Measurements from ENCODE around the gene IGSF9B.

The IGSF9B gene

DNA sequence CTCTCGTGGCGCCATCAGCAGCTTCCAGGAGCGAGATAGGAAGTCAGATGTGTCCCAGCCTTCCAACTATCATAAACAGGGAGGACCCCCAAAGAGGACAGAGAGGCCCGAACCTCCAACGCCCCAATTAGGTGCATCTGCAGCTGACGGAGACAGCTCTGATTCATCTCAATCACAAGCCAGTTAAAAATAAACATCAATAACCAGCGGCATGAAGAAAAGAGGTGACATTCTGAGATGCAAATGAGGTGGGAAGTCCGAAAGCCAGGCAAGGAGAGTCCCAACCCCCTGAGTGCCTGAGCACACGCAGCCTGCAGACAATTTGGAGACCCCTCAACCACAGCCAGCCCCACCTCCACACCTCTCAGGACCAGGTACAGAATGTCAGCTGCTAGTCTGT, 28.1 kb upstream of the IGSF9B start:
- DNase-seq: no peak

DNA sequence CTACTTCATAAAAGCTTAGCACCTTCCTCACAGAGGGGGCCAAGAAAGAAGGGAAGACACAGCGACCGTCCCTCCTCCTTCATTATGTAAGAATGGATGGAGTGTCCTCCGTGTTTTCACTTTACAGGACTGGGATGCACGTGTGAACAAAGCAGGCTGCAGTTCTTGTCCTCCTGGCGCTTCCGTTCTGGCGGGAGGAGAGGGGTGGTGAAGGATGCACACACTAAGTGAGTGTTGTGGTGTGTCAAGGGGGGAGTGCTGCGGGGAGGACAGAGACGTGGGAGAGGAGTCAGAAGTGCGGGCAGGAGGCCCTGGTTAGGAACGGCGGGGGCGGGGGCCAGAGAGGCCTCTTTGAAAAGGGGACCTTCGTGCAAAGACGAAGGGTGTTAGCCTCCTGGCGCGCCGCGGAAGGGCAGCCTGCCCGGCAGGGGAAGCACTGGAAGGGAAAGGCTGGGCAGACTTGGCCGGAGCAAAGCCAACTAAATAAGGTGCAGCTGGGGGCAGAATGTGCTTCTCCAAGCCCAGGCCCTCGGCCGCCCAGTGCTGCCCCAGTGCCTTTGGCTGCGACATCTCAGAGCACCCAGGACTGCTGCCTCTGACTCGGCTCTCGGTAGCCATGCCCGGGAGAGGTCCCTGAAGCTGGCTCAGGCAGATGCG, 27.0 kb upstream of the IGSF9B start:
- DNase-seq: no peak

DNA sequence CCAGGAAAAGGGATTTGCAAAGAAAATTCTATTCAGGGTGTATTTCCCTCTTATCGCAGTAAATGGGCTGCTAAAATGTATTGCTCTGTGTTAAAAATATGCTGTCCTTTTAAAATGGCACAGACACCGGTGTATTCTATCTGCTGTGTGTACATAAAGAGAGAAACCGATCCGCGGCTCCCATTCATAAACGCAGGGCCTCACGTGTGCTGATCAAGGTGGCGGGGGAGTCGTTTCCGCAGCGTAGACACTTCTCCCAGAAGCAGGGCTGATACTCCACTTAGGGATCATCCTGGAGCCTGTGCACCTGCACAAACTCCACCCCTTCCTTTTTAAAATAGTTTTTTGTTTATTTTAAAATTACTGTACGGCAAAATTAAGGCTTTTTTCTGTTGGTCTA, 26.1 kb upstream of the IGSF9B start:
- no peak for DNase-seq

DNA sequence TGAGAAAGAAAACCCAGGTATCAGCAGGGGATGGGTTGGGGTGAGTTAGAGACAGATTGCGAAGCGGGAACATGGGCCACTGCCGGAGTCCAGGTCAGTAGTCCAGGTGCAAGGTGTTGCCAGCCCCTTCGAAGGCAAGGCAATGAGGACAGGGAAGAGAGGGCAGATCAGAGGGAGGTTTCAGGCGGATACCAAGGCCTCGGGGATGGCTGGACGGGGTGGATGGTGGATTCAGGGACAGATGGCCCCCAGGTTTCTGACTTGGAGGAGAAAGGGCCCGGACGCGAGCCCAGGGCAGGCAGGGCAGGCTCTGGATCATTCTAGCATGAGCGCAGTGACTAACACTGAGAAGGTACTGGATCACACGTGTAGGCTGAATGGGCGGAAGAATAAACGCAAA, 25.4 kb upstream of the IGSF9B start:
- DNase-seq: no peak

DNA sequence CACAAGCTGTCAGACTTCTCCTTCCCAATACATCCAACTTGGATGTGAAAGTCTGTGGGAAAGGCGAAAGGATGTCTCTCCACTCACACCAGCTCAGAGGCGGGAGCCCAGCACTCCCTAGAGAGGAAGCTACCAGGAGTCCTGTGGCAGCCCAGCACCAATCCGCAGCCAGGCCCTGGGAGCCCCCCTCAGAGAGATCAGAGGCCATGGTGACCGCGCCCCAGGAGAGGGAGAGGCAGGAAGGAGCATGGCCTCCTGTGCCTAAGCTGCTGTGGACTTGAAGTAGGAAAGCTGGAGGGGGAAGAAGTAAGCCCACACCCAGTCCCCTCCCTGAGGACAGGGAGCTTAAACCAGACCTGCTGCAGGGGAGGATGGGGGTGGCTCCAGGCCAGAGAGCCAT, 24.4 kb upstream of the IGSF9B start:
- DNase-seq: no peak

DNA sequence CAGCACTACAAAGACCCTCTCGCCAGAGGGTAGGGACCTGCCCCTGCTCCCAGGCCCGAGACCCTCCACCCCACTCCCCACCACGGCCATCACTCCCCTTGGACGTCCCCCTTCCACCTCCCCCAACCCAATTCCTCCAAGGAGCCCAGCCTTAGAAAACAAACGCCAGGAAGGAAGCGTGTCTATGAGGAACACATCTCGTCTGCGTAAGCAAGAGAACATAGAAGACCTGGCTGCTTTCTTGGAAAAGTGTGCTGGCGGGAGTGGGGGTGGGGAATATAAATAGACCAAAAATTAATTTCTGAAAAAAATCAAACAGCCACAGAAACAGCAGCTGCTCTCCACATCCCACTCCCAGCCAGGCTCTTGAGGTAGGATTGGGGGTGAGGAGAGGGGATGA, 23.9 kb upstream of the IGSF9B start:
- no peak for DNase-seq

DNA sequence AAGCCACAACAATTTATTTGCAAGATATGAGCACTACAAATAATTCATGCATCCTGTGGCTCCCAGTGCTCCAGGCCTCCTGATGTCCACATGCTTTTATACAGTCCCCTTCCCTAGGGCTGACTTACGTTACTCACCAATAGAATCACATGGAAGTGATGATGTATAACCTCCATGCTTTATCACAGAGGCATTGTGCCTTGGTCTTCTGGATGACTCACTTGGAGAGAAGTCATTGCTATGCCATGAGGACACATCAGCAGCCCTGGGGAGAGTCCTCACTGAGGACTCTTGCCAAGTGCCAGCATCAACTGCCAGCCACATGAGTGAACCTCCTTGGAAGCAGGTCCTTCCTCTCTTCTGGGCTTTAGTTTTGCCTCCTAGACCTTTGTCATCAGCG, 22.0 kb upstream of the IGSF9B start:
- no peak for DNase-seq

DNA sequence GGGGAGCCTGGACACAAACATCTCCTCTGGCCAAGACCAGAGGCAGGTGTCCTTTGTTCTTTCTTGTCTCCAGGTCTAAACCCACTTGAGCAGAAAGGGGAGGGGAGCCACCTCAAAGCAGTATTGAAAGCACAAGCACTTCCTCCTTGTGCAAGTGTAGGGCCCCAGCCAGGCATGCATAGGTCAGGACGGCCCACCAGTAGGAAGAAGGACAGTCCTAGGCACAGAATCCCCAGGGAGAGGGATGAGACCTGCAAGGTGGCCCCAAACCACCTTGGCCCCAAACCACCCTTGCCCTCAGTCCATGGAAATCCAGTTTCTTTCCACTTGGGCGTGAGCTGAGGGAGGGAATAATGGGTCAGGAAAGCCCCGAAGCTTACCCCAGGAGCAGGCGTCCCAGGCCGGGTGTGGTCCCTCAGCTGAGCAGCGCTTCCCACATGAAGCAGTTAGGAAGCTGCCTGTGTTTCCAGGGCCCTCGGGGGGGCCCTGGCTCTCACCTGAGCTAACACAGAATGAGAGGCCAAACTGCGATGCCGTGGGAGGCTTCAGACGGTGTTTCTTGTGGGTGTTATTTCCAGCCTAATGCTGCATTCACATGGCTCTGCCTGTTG, 20.4 kb upstream of the IGSF9B start:
- DNase-seq: no peak

DNA sequence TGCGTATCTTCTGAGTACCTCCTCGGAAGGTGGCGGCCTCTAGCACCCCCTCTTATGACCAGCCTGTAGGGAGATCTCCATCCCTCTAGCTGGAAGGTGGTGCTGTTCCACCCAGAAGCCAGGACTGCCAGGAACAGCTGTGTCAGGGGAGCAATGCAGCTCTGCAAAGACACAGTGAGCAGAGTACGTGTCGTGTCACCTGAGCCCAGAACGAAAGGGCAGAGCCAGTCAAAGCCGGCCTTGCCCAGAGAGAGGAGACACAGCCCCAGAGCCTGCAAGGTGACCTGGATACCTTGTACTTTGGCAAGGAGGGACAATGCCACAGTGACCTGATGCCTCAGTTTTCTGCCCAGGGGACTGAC, 18.7 kb upstream of the IGSF9B start:
- DNase-seq: no peak

DNA sequence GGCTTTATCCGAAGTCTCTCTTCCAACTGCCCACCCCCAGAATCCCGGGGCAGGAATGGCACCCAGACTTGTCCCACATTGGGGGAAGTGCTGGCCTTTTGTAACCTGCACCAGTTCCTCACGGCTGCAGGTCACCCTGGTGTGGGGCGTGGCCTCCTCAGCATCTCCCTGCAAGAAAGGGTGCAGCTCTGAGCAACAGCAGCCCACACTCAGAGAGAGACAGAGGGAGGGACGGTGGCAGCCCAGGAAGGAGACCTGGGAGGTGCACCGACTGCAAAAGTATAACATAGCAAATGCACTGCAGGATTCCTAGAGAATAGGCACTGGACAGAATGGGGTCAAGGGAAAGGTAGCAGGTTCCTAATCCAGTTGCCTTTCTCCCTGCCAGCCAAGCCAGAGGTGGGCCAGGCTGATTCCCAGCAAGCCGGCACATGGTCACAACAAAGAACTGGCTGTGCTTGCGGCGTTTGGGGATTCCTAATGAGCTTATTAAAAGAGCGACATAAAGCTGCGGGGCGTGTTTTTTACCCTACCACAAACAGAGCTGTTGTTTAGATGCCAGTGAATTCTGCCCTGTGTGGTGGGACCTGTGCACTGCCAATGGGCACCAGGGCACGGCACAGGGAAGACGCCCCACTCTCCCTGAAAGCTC, 18.2 kb upstream of the IGSF9B start:
- DNase-seq: no peak

DNA sequence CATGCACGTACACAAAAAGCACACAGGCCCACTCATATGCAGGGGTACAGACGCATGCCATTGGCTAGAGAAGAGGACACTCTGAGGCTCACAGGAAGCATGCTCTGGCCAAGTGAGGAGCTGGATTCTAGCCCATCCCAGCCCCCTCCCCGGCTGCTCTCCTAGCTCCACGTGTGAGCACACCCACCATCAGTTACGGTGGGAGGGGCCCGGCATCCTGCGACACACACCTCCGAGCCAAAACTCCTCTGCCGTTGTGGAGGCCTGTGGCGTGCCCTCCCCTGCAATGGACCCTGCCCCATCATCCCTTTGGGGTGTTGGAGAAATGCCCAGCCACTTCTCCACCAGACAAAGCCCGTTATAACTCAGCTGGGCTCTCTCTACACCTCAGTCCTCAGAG, 15.1 kb upstream of the IGSF9B start:
- DNase-seq: no peak

DNA sequence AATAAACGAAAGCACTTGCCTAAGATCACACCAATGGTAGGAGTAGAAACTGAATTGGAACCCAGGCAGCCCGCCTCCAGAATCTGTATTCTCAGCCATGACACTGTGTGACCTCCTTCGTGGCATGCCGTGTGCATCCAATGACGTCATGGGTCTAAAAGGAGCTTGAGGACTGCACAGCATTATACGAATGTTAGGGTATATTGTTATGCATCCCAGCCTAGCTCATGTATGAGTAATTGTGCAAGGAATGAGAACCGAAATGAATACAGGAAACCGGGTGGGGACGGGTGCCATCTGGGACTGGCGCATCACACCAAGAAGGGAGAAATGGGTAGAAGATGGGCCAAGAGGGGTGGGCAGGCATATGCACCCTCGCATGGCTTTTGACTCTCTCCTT, 12.3 kb upstream of the IGSF9B start:
- DNase-seq: no peak

DNA sequence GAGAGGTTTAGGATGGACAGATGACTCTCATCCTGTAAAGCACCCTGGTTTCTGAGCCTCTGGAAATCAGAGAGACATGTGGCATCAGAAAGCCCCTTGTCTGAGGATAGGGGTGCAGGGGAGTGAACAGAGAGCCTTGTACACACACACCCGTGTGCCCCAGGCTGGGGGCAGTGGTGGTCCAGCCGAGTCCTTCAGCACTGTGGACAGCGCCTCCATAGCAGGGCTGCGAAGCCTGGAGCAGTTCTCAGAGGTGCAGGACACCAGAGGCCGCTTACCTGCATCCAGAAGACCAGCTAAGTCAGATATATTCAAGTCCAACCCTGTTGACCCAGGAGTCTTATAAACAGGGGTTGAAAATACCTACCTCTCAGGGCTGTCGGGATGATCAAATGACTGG, 11.5 kb upstream of the IGSF9B start:
- DNase-seq: no peak

DNA sequence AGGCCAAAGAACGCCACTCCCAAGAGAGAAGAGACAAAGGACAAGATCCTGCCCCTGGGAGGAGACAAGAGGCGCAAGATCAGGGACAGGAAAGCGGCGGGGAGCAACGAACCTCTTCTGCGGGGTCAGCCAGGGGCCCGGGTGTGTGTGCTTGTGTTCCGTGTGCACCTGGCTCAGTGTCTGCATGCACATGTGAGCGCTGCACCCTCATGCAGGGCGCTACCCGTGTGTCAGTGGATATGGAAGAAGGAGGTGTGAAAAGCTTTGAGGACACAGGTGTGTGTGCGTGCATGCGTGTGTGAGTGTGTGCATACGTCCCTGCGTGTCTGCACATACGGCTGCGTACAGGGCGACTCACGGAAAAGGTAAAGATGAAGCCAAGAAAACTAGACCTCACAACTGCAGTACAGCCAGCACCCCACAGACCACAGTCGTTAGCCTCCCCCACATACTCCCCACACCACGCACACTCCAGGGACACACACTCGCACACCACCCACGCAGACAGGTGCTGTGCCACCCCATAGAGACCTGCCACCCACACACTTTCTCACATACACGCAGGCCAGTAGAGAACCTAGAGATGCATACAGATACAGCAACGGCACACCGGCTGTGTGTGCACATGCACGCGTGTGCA, 11.0 kb upstream of the IGSF9B start:
- no peak for DNase-seq

DNA sequence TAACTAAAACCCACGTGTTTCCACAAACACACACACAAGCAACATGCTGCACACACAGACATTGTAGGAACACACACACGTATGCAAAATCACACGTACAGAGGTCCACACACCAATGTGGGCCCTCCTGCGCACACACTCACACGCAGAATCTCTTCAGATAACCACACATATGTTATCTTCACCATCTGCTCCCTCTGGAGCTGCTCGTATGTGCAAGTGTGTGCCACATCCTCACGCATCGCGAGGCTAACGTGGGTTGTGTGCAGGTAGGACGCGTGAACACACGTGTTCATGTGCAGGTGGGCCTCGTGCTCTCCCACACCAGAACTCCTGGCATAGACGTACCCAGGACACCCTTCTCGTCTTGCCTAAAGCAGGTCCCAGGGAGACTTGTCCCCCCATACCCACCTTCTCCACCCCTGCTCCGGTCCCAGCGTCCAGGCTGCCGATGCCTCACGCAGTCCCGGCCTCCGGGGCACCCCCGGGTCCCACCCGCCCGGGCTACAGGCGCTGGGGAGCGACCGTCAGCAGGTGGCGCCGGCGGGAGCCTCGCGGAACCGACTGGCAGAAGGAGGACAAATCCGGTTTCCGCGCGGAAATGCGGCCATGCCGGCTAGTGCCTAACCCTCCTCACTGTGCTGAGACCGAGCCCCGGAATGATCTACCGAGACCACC, 10.3 kb upstream of the IGSF9B start:
- DNase-seq: peak; percentile 78

DNA sequence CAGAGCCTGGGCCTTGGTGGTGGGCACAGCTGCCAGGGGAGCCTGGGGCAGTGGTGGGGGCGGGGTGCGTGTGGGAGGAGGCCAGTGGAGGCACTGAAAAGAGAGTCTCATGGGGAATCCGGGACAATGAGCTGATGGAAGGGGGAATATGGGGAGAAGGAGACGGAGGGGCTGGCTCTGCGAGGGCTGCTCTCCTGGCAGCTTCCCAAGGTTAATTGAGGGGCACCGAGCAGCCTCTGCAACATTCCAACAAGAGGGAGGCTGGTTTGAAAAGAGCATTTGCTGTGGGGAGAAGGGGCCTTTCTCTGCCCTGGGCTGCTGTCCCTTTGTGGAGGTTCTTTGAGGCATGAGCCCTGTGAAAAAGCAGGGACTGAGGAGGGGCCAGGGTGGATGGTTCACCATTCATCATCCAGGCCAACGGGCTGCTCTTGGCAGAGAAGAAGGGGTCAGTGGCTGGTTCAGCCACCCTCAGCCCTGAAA, 9.4 kb upstream of the IGSF9B start:
- no peak for DNase-seq

DNA sequence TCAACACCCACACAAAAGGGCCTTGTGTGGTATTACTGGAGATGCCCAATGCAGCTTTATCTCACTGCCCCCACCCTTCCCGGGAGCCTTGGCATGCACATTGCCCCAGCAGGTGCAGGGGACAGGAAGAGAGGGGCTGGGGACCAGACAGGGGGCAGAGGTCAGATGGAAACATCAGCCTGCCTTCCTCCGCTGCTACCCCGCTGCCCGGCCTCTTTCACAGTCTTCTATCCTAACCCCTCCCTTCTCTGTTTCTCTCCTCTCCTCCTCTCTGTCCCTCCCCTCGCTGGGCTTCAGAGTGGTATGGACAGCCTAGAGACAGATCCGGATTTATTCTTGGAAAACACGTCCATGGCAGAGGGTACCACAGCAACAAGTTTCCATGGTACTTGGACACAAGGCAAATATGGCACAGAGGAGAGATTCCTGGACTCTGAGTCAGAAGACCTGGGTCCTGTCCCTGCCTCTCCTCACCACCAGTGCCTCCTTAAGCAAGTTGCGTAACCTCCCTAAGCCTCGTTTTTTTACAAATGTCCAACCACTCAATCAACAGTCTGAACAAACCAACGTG, 8.3 kb upstream of the IGSF9B start:
- no peak for DNase-seq

DNA sequence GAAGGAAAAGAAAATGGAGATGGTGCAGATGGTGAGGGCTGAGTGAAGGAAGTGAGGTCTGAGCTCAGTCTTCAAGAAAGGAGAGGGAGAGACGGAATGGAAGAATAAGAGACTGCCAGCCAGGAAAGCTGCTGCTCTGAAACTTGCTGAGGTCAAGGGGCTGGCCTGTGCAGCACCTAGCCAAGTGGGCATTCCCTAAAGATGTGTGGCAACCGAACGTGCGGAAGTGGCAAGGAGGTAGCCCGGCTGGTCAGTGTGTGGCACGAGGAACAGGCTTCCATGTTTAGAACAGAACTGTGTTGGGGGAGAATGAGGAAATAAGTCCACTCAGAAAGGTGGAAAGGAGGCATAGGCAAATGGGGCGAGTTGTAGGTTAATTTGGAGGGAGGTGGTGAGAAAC, 7.6 kb upstream of the IGSF9B start:
- DNase-seq: no peak

DNA sequence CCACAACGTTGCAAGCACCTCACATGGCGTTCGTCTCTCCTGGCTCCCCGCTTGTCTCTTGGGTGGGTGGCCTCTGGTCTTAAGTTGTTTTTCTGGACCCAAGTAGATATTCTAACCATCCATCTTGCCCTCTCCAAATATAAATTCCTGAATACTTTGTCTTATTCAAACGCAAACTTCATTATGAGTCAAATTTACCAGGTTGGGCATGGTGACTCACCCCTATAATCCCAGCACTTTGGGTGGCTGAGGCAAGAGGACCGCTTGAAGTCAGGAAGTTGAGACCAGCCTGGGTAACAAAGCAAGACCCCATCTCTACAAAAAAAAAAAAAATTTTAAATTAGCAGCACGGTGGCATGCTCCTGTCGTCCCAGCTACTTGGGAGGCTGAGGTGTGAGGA, 5.1 kb upstream of the IGSF9B start:
- no peak for DNase-seq

DNA sequence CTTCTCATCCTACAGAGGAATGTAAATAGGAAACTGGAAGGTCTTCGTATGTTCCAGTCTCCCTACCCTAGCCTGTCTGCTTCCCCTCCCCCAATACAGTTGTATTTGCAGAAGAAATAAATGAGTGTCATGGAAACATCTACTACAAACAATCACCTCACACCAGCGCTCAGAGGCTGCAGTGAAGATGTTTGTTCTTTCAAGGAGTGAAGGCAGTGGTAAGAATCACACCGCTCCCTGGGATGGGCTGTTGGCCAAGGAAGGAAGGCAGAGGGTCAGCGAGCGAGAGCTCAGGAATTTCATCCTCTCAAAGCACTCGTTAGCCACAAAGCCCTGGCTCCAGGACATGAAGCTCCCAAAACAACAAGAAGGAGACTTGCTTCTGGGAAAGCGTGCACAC, 1.1 kb upstream of the IGSF9B start:
- no peak for DNase-seq

DNA sequence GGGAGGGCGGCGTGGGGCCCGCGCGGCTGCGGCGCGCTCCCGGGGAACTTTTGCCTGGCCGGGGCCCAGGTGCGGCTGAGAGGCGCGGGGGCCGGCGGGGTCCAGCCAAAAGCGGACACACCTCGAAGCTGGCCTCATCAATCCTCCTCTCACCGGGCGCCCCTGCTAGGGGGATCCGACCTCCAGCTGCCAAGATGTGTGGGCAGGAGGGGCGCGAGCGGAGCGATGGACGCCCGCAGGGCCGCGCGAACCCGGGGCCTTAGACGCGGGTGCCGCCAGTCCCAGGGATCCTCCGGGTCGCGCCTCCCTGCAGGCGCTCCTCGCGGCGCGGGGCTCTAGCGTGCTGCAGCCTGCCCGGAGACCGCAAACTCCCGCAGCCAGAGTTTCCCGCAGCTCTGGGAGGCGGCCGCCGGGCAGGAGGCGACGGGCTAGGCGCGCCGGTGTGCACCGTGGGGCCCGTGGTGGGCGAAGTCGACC, 785 bp downstream of the IGSF9B start:
- peak; percentile 20 for DNase-seq

DNA sequence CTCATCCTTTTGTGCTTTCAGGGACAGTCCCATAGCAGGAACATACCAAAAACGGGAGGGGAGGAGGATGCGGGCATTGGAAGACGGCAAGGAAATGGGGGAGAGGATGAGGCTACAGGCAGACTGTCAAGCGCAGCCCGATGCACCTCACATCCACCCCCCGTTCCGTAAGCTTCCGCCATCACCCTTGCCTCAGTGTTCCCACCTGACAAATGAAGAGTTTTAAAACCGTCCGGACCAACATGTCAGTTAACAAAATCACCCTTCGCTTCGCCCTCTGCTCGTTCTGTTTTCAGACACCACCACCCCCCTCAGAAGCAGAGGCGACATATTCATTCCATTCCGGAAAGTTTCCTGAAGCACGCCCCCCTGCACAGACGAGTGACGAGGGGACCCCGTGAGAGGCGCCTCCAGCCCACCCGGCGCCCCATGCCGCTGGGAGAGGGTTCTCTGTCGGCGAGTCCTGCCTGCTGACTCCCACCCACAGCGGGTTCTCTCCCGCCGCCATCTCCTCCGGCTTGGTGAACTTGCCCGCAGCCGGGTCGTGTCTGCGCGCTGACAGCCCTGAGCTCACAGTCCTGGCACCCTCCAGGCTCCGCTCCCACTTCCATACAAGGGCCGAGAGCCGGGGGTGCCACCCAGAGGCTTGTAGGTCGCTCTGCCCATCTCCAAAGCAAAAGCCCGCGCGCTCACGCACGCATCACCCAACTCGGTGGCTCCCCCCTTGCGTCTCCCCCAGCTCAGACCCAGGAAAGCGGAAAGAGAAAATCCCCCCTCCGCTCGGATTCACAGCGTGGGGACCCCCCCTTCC, 1.5 kb downstream of the IGSF9B start:
- DNase-seq: peak; percentile 45

Measured in activated naive CD4-positive, alpha-beta T cell treated with anti-CD3 and anti-CD28 coated beads, Interleukin-2, amount 50 U/mL, for 16 hours (primary cell).